Endothelial cell of umbilical vein (primary cell): ENCODE results near the gene PYGB. TPM values are rescaled to one million over a fixed set of nuclear protein-coding genes. Genes with fewer than 3 reads are reported as not detected.

ENCODE experiments used
- BruUV-seq: library from RNA; stranded (reverse); fragments of 400-500 nt; replicated peaks from 2 replicates; lab custom pipeline; 2021; lab: Mats Ljungman, UMichigan
- CTCF ChIA-PET: fragments of 300-600, 350-600 bp; sonication (Branson Sonifier 250); formaldehyde crosslinking; loops from one replicate; lab custom pipeline; 2021; ENCODE audit warnings: antibody characterized with exemption, inconsistent platforms; lab: Charles Lee
- POLR2A ChIA-PET: fragments of 300-600, 350-600 bp; sonication (Branson Sonifier 250); formaldehyde crosslinking; loops from one replicate; lab custom pipeline; 2021; ENCODE audit warnings: antibody characterized with exemption, inconsistent platforms; lab: Charles Lee
- DNase-seq: peaks from one replicate; pipeline ENCODE4 v3.0.0-alpha.2; 2011; ENCODE audit warnings: low read depth, low spot score
- FAIRE-seq: peaks from 2 replicates; lab custom pipeline; 2011; peaks lifted over from hg19 to GRCh38; lab: Jason Lieb, UNC
- H2AFZ ChIP-seq: 2 replicates; pipeline ENCODE4 v1.6.0; 2012; ENCODE audit warnings: low read depth, low read length, control low read depth, inconsistent platforms
- H3K27ac ChIP-seq: 2 replicates; pipeline ENCODE4 v1.5.1; 2011; ENCODE audit warnings: low read depth, mild to moderate bottlenecking, control low read depth, low read length, moderate library complexity; ENCODE audit not compliant: insufficient read depth
- H3K27me3 ChIP-seq, 2 experiments: 2 replicates each; pipeline versions ENCODE4 v1.6.0 to v1.6.1; 2011; ENCODE audit warnings: low read length in 2 of 2, mixed read lengths in 1 of 2; ENCODE audit not compliant: control insufficient read depth in 2 of 2, insufficient read depth in 2 of 2
- H3K36me3 ChIP-seq, 2 experiments: 2 replicates in 1 of 2; 3 replicates in 1 of 2; pipeline ENCODE4 v1.5.1; 2011; ENCODE audit warnings: low read length in 2 of 2, mild to moderate bottlenecking in 1 of 2, moderate library complexity in 1 of 2; ENCODE audit not compliant: control insufficient read depth in 2 of 2, insufficient read depth in 2 of 2; ENCODE audit errors: extremely low read depth in 1 of 2
- H3K4me1 ChIP-seq: 3 replicates; pipeline ENCODE4 v1.5.1; 2011; ENCODE audit warnings: mild to moderate bottlenecking, low read length; ENCODE audit not compliant: control insufficient read depth, insufficient read depth; ENCODE audit errors: extremely low read depth
- H3K4me2 ChIP-seq: 2 replicates; pipeline ENCODE4 v1.6.1; 2011; ENCODE audit warnings: low read length, control low read depth, mixed read lengths; ENCODE audit not compliant: insufficient read depth
- H3K4me3 ChIP-seq, 3 experiments: fragments of 200-600 bp in 1 of 3; sonication (generic), shearing (Covaris generic) in 1 of 3; replicated peaks in 1 of 3; 2 replicates each; pipeline ENCODE4 v1.5.1; 2011 to 2016; ENCODE audit warnings: control low read depth in 3 of 3, low read length in 3 of 3, mild to moderate bottlenecking in 2 of 3, inconsistent platforms in 1 of 3, low read depth in 1 of 3, moderate library complexity in 1 of 3; ENCODE audit not compliant: insufficient read depth in 1 of 3
- H3K79me2 ChIP-seq: 2 replicates; pipeline ENCODE4 v1.6.0; 2012; ENCODE audit warnings: low read length, inconsistent platforms; ENCODE audit not compliant: control insufficient read depth, insufficient read depth
- H3K9ac ChIP-seq: replicated peaks from 2 replicates; pipeline ENCODE3; 2011; ENCODE audit warnings: low read length, control low read depth; ENCODE audit not compliant: insufficient read depth; ENCODE audit errors: extremely low read depth
- H3K9me1 ChIP-seq: replicated peaks from 3 replicates; pipeline ENCODE4 v1.6.0; 2011; ENCODE audit warnings: mild to moderate bottlenecking, low read length; ENCODE audit not compliant: control insufficient read depth, insufficient read depth; ENCODE audit errors: extremely low read depth
- H3K9me3 ChIP-seq: replicated peaks from 2 replicates; pipeline ENCODE4 v1.5.1; 2012; ENCODE audit warnings: low read length, inconsistent platforms; ENCODE audit not compliant: control insufficient read depth, insufficient read depth
- H4K20me1 ChIP-seq: replicated peaks from 2 replicates; pipeline ENCODE3; 2011; ENCODE audit warnings: mild to moderate bottlenecking, low read length; ENCODE audit not compliant: control insufficient read depth, insufficient read depth; ENCODE audit errors: extremely low read depth
- EZH2 ChIP-seq: IDR thresholded peaks from 2 replicates; pipeline ENCODE4 v1.6.1; 2012; ENCODE audit warnings: borderline replicate concordance, low read depth, mild to moderate bottlenecking, moderate library complexity, low read length, inconsistent platforms; ENCODE audit not compliant: severe bottlenecking
- FOS ChIP-seq: IDR thresholded peaks from 2 replicates; pipeline ENCODE4 v1.6.1; 2011; ENCODE audit warnings: mild to moderate bottlenecking, low read length, moderate library complexity, borderline replicate concordance; ENCODE audit not compliant: insufficient read depth
- GATA2 ChIP-seq: IDR thresholded peaks from 2 replicates; pipeline ENCODE4 v1.7.0; 2011; ENCODE audit warnings: low read depth, mild to moderate bottlenecking, moderate library complexity, mixed read lengths, low read length; ENCODE audit not compliant: insufficient read length, insufficient read depth
- JUN ChIP-seq: IDR thresholded peaks from 2 replicates; pipeline ENCODE4 v1.6.1; 2011; ENCODE audit warnings: borderline replicate concordance, low read depth; ENCODE audit not compliant: insufficient read length, insufficient read depth
- MYC ChIP-seq: IDR thresholded peaks from one replicate; pipeline ENCODE4 v1.6.1; 2011; ENCODE audit warnings: mild to moderate bottlenecking, low read depth, low read length
- POLR2A ChIP-seq: IDR thresholded peaks from 2 replicates; pipeline ENCODE4 v1.6.1; 2012; ENCODE audit warnings: low read depth, mild to moderate bottlenecking, control low read depth, low read length
- POLR2AphosphoS5 ChIP-seq: IDR thresholded peaks from 2 replicates; pipeline ENCODE4 v1.6.1; 2012; ENCODE audit warnings: low read depth, mild to moderate bottlenecking, control low read depth, low read length, moderate library complexity; ENCODE audit not compliant: insufficient read depth
- dilution Hi-C: fragments of 300-500 bp; cut with MboI; formaldehyde crosslinking; loops from one replicate; pipeline ENCODE4 v1.15.0; 2019; ENCODE audit warnings: low sequenced_read_pairs; ENCODE audit not compliant: extremely low pct_ligation_motif_present
- intact Hi-C: fragments of 100-400 bp; cut with micrococcal nuclease; formaldehyde crosslinking; loops from one replicate; pipeline ENCODE4 v1.10.0; 2022
- polyA plus RNA-seq, 4 experiments: library from polyadenylated mRNA; depleted of rRNA in 3 of 4; stranded (reverse) in 3 of 4; unstranded in 1 of 4; fragments of >200 nt; gene quantifications; 2 replicates each; pipeline versions ENCODE4 v1.2.1 to v1.2.3, GENCODE V29; 2011 to 2012; ENCODE audit warnings: missing spikeins in 1 of 4
- total RNA-seq: library from RNA; stranded (reverse); gene quantifications from 2 replicates; pipeline ENCODE4 v1.2.3, GENCODE V29; 2021
- TF ChIP-seq, protein P1 (sequence below), 2 donors: IDR thresholded peaks; 1 replicate in 1 of 2; 2 replicates in 1 of 2; pipeline ENCODE4 v1.5.1; 2011; ENCODE audit warnings: low read length in 2 of 2, mild to moderate bottlenecking in 2 of 2, moderate library complexity in 2 of 2, control low read depth in 1 of 2, inconsistent platforms in 1 of 2, low read depth in 1 of 2; ENCODE audit not compliant: insufficient read depth in 1 of 2; ENCODE audit errors: extremely low read depth in 1 of 2
- TF ChIP-seq, protein P2 (sequence below): IDR thresholded peaks from 2 replicates; pipeline ENCODE4 v1.6.1; 2011; ENCODE audit not compliant: insufficient read depth, insufficient read length

The PYGB gene
- total and polyA plus RNA-seq, 2 donors (not counting 3 experiments of a cell fraction or from before 2014, with no cell fraction given): 36.1 to 60.2 TPM

GRCh38 chr20:25317351-25318075, 69.6 kb downstream of the PYGB start:
- FAIRE-seq: no peak
- ChIA-PET CTCF (no interaction called here), POLR2A (no interaction called here)
- no peaks in the 10 kb centered on the region for H3K27me3 ChIP-seq
- no peaks in the 10 kb centered on the region for H3K4me1 ChIP-seq
- no peaks in the 10 kb centered on the region for H3K9me1 ChIP-seq
- H2AFZ ChIP-seq: no peak overlapping the region
- dilution Hi-C loops: no loop called here
- DNase-seq: no peak
- no peak overlapping the region for H3K4me3 ChIP-seq
- peaks cover 0 to 1% of the 10 kb centered on the region in 2 experiments for H3K36me3 ChIP-seq
- H3K4me2 ChIP-seq: no peak overlapping the region
- intact Hi-C loops: no loop called here
- TF ChIP-seq EZH2 (no peak), GATA2 (no peak)
- no peaks in the 10 kb centered on the region for H4K20me1 ChIP-seq
- H3K27ac ChIP-seq: no peak overlapping the region
- no peak overlapping the region for H3K9ac ChIP-seq
- no TSS peak for BruUV-seq
- no peaks in the 10 kb centered on the region for H3K79me2 ChIP-seq
- no peaks in the 10 kb centered on the region for H3K9me3 ChIP-seq

GRCh38 chr20:25318471-25319240, 70.8 kb downstream of the PYGB start:
- CTCF ChIA-PET: interaction anchor here (1.2 kb wide), 1 partner anchor 80 kb away, joined by 3 read pairs; no protein-coding TSS in a partner anchor
- dilution Hi-C loops: no loop called here
- no peak for DNase-seq
- Histone ChIP-seq H3K27me3 (no peaks in the 10 kb centered on the region), H3K9me1 (no peaks in the 10 kb centered on the region), H3K79me2 (no peaks in the 10 kb centered on the region), H3K4me3 (no peak overlapping the region), H3K4me2 (no peak overlapping the region), H3K9me3 (no peaks in the 10 kb centered on the region), H2AFZ (no peak overlapping the region), H3K4me1 (no peaks in the 10 kb centered on the region), H3K9ac (no peak overlapping the region), H3K27ac (no peak overlapping the region), H3K36me3 (peaks cover 0 to 1% of the 10 kb centered on the region in 2 experiments), H4K20me1 (no peaks in the 10 kb centered on the region)
- no peak for FAIRE-seq
- intact Hi-C loops: no loop called here
- POLR2A ChIA-PET: no interaction called here
- TF ChIP-seq JUN (no peak), POLR2A (no peak), EZH2 (no peak), GATA2 (no peak), MYC (no peak), FOS (no peak), POLR2AphosphoS5 (no peak)
- TF ChIP-seq, protein P1, sequence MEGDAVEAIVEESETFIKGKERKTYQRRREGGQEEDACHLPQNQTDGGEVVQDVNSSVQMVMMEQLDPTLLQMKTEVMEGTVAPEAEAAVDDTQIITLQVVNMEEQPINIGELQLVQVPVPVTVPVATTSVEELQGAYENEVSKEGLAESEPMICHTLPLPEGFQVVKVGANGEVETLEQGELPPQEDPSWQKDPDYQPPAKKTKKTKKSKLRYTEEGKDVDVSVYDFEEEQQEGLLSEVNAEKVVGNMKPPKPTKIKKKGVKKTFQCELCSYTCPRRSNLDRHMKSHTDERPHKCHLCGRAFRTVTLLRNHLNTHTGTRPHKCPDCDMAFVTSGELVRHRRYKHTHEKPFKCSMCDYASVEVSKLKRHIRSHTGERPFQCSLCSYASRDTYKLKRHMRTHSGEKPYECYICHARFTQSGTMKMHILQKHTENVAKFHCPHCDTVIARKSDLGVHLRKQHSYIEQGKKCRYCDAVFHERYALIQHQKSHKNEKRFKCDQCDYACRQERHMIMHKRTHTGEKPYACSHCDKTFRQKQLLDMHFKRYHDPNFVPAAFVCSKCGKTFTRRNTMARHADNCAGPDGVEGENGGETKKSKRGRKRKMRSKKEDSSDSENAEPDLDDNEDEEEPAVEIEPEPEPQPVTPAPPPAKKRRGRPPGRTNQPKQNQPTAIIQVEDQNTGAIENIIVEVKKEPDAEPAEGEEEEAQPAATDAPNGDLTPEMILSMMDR (IDR thresholded peaks at IDR 0.05; ENCODE audit: extremely low read depth in 1 of 2, insufficient read depth in 1 of 2, low read depth in 1 of 2, low read length in 2 of 2): no peak
- TF ChIP-seq, protein P2, sequence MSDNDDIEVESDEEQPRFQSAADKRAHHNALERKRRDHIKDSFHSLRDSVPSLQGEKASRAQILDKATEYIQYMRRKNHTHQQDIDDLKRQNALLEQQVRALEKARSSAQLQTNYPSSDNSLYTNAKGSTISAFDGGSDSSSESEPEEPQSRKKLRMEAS: no peak
- BruUV-seq: no TSS peak
